ENCODE results near the gene NDRG4. TPM values are rescaled to one million over a fixed set of nuclear protein-coding genes. Genes with fewer than 3 reads are reported as not detected.

NDRG4 gene
- polyA plus RNA-seq, 1 of the 3 experiments (the other 2 are of a cell fraction), result 52.0 TPM

DNA sequence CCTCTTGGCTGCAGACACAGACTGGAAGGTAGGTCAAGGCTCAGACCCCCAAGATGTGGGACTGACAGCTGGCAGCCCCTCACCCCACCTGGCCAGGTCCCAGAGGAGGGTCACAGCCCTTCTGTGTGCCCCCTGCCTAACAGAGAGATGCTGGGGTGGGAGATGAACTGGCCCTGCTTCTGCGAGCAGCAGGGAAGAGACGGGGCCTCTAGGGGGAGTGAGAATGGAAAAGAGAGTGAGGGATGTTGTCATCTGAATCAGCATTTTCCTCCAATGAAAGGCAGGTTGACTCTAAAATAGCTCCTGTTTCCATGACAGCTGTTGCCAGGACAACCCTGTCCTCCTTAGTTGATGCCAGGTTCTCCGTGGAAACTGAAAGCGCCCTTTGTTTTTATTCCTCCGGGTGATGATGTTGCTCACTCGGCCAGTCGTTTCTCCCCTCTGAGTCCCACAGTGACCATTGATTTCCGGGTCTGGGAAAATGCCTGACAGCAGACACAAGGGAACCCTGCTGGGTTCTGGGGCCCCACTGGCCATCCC lies 4.9 kb upstream of the NDRG4 start (continued):
- TF ChIP-seq, protein P1, sequence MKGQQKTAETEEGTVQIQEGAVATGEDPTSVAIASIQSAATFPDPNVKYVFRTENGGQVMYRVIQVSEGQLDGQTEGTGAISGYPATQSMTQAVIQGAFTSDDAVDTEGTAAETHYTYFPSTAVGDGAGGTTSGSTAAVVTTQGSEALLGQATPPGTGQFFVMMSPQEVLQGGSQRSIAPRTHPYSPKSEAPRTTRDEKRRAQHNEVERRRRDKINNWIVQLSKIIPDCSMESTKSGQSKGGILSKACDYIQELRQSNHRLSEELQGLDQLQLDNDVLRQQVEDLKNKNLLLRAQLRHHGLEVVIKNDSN (IDR thresholded peaks at IDR 0.05; ENCODE audit: borderline replicate concordance, low read depth), result no peak

DNA sequence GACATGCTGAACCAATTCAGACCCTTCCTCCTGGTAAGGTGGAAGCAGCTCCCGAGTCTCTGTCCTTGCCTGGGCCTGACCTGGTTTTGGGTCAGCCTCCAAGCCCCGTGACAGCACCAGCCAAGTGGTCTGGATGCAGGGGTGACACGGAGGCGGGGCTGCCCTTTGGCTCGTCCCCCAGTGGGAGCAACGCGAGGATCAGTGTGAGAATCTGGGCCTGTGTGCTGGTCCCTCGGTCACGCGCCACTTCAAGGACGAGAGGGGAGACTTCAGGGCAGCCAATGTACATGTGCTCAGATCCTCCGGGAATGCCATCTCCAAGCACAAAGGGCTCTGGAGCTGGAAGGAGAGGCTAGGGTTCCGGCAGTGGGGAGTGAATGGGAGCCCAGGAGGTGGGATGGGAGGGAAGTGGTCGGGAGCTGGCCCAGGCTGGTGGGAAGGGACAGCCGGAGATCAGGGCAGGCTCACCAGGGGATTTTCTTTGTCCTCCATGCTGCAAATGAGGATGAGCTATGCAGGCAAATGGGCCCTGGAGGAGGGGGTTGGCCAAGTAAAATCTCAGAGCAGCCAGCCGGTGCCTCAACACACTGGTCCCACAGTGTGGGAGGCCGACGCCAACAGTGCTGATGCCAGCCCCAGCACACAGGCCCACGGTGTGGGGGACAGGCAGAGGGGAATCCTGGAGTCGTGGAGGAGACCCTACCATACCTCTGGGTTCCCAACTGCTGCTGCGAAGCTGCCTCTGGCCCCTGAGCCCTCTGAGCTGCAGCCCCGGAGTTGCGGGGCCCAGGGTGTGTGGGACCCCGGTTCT lies 4.2 kb upstream of the NDRG4 start:
- TF ChIP-seq, protein P1 (IDR thresholded peaks at IDR 0.05; ENCODE audit: borderline replicate concordance, low read depth), result no peak
- TF ChIP-seq, protein P2, sequence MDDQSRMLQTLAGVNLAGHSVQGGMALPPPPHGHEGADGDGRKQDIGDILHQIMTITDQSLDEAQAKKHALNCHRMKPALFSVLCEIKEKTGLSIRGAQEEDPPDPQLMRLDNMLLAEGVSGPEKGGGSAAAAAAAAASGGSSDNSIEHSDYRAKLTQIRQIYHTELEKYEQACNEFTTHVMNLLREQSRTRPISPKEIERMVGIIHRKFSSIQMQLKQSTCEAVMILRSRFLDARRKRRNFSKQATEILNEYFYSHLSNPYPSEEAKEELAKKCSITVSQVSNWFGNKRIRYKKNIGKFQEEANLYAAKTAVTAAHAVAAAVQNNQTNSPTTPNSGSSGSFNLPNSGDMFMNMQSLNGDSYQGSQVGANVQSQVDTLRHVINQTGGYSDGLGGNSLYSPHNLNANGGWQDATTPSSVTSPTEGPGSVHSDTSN (IDR thresholded peaks at IDR 0.05), result no peak
- TF ChIP-seq, protein P3, sequence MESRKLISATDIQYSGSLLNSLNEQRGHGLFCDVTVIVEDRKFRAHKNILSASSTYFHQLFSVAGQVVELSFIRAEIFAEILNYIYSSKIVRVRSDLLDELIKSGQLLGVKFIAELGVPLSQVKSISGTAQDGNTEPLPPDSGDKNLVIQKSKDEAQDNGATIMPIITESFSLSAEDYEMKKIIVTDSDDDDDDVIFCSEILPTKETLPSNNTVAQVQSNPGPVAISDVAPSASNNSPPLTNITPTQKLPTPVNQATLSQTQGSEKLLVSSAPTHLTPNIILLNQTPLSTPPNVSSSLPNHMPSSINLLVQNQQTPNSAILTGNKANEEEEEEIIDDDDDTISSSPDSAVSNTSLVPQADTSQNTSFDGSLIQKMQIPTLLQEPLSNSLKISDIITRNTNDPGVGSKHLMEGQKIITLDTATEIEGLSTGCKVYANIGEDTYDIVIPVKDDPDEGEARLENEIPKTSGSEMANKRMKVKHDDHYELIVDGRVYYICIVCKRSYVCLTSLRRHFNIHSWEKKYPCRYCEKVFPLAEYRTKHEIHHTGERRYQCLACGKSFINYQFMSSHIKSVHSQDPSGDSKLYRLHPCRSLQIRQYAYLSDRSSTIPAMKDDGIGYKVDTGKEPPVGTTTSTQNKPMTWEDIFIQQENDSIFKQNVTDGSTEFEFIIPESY (IDR thresholded peaks at IDR 0.05; ENCODE audit: borderline replicate concordance, low read depth), result no peak
- TF ChIP-seq ELF1 (IDR thresholded peaks at IDR 0.05) (no peak), FOSL2 (IDR thresholded peaks at IDR 0.05; ENCODE audit: borderline replicate concordance, low read depth) (no peak), NFIC (IDR thresholded peaks at IDR 0.05; ENCODE audit: borderline replicate concordance) (no peak), FOXJ3 (CRISPR knock-in tag; IDR thresholded peaks at IDR 0.05) (peak; percentile 21; the same call in 1 of the 2 replicates)
- TF ChIP-seq, protein P4, sequence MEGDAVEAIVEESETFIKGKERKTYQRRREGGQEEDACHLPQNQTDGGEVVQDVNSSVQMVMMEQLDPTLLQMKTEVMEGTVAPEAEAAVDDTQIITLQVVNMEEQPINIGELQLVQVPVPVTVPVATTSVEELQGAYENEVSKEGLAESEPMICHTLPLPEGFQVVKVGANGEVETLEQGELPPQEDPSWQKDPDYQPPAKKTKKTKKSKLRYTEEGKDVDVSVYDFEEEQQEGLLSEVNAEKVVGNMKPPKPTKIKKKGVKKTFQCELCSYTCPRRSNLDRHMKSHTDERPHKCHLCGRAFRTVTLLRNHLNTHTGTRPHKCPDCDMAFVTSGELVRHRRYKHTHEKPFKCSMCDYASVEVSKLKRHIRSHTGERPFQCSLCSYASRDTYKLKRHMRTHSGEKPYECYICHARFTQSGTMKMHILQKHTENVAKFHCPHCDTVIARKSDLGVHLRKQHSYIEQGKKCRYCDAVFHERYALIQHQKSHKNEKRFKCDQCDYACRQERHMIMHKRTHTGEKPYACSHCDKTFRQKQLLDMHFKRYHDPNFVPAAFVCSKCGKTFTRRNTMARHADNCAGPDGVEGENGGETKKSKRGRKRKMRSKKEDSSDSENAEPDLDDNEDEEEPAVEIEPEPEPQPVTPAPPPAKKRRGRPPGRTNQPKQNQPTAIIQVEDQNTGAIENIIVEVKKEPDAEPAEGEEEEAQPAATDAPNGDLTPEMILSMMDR (IDR thresholded peaks at IDR 0.05), result no peak
- peak overlapping the region; percentile 78 for H2AFZ ChIP-seq (ENCODE audit: low read depth)
- peak overlapping the region; percentile 80 for H3K4me2 ChIP-seq
- H3K36me3 ChIP-seq (replicated peaks in 1 of 2; ENCODE audit: control insufficient read depth in 1 of 2, insufficient read depth in 2 of 2, low read length in 1 of 2), result no peaks in the 10 kb centered on the region
- peak overlapping the region; percentile 86 to 97 for H3K27ac ChIP-seq (ENCODE audit: low read depth in 2 of 2, low read length in 1 of 2)
- ChIA-PET CTCF (interaction anchor here (0.6 to 13.4 kb wide), 30 partner anchors 8 to 261 kb away, joined by 3 to 542 read pairs (median 4); partner anchors contain the start of gene SETD6), POLR2A (interaction anchor here (0.7 to 1.2 kb wide), 2 partner anchors 9 to 20 kb away, joined by 4 read pairs; partner anchors contain the start of gene SETD6)
- no peaks in the 10 kb centered on the region for H3K79me2 ChIP-seq (ENCODE audit: insufficient read depth)
- H4K20me1 ChIP-seq (ENCODE audit: insufficient read depth), result no peaks in the 10 kb centered on the region
- no peaks in the 10 kb centered on the region for H3K27me3 ChIP-seq (ENCODE audit: insufficient read depth)
- 82% methylated on average over 13 of the region's 24 CpGs for WGBS (ENCODE audit: low lambda C conversion rate)
- peaks cover 10% of the 10 kb centered on the region for H3F3A ChIP-seq (replicated peaks; ENCODE audit: insufficient read depth)
- peaks cover 6 to 43% of the 10 kb centered on the region in 2 experiments; a peak in 2 of 4 replicates for H3K4me1 ChIP-seq (ENCODE audit: control insufficient read depth in 1 of 2, insufficient read depth in 2 of 2, low read depth in 1 of 2, low read length in 1 of 2)
- H3K9me3 ChIP-seq, result no peaks in the 10 kb centered on the region
- H3K4me3 ChIP-seq (ENCODE audit: low read depth in 2 of 2, low read length in 1 of 2), result peak overlapping the region; percentile 23 to 34; a peak in 2 of 4 replicates
- H3K9ac ChIP-seq, result peak overlapping the region; percentile 79
- no peaks in the 10 kb centered on the region for H3K9me2 ChIP-seq
- DNase-seq, result peak; percentile 67

Measured in SK-N-SH (cell line).